Keratinocyte (primary cell): Measurements from ENCODE around the gene UBXN2A. TPM values are rescaled to one million over a fixed set of nuclear protein-coding genes. Genes with fewer than 3 reads are reported as not detected.
A peak's percentile ranks its signal among the peaks of the same experiment; 100 is the strongest.

ENCODE experiments used
- DNase-seq: peaks from one replicate; pipeline ENCODE4 v3.0.0-alpha.2; 2011; ENCODE audit warnings: low read depth, missing footprints, low spot score
- FAIRE-seq: peaks from 2 replicates; lab custom pipeline; 2011; peaks lifted over from hg19 to GRCh38; lab: Jason Lieb, UNC
- H2AFZ ChIP-seq: 2 replicates; pipeline ENCODE4 v1.6.0; 2012; ENCODE audit warnings: low read length, control low read depth, inconsistent platforms; ENCODE audit not compliant: control insufficient read depth
- H3K27ac ChIP-seq: 2 replicates; pipeline ENCODE4 v1.5.1; 2011; ENCODE audit warnings: low read length; ENCODE audit not compliant: control insufficient read depth, insufficient read depth
- H3K27me3 ChIP-seq: 3 replicates; pipeline ENCODE4 v1.6.0; 2011; ENCODE audit warnings: low read length; ENCODE audit not compliant: control insufficient read depth, insufficient read depth; ENCODE audit errors: extremely low read depth
- H3K36me3 ChIP-seq, 2 experiments: 2 replicates in 1 of 2; 3 replicates in 1 of 2; pipeline ENCODE4 v1.5.1; 2011; ENCODE audit warnings: low read length in 2 of 2, mild to moderate bottlenecking in 1 of 2; ENCODE audit not compliant: control insufficient read depth in 2 of 2, insufficient read depth in 2 of 2; ENCODE audit errors: extremely low read depth in 1 of 2
- H3K4me1 ChIP-seq: 3 replicates; pipeline ENCODE4 v1.5.1; 2011; ENCODE audit warnings: low read length; ENCODE audit not compliant: control insufficient read depth, insufficient read depth; ENCODE audit errors: extremely low read depth
- H3K4me2 ChIP-seq: 3 replicates; pipeline ENCODE4 v1.6.0; 2011; ENCODE audit warnings: low read depth, low read length; ENCODE audit not compliant: control insufficient read depth, insufficient read depth; ENCODE audit errors: extremely low read depth
- H3K4me3 ChIP-seq, 3 experiments: fragments of 200-600 bp in 1 of 3; sonication (generic) in 1 of 3; 2 replicates in 2 of 3; 3 replicates in 1 of 3; pipeline ENCODE4 v1.5.1; 2011 to 2016; ENCODE audit warnings: low read length in 3 of 3, mild to moderate bottlenecking in 3 of 3, control low read depth in 2 of 3, inconsistent platforms in 1 of 3, low read depth in 1 of 3, mixed read lengths in 1 of 3, mixed run types in 1 of 3, moderate library complexity in 1 of 3; ENCODE audit not compliant: control insufficient read depth in 2 of 3, insufficient read depth in 2 of 3; ENCODE audit errors: extremely low read depth in 1 of 3
- H3K79me2 ChIP-seq: 2 replicates; pipeline ENCODE4 v1.6.0; 2012; ENCODE audit warnings: low read length; ENCODE audit not compliant: control insufficient read depth, insufficient read depth
- H3K9ac ChIP-seq: 3 replicates; pipeline ENCODE4 v1.6.0; 2011; ENCODE audit warnings: low read length; ENCODE audit not compliant: control insufficient read depth, insufficient read depth; ENCODE audit errors: extremely low read depth
- H3K9me1 ChIP-seq: 3 replicates; pipeline ENCODE4 v1.6.0; 2011; ENCODE audit warnings: low read length; ENCODE audit not compliant: control insufficient read depth, insufficient read depth; ENCODE audit errors: extremely low read depth
- H3K9me3 ChIP-seq: 2 replicates; pipeline ENCODE4 v1.5.1; 2012; ENCODE audit warnings: low read depth, low read length; ENCODE audit not compliant: control insufficient read depth
- H4K20me1 ChIP-seq: 3 replicates; pipeline ENCODE4 v1.6.0; 2011; ENCODE audit warnings: low read length; ENCODE audit not compliant: control insufficient read depth, insufficient read depth; ENCODE audit errors: extremely low read depth
- EZH2 ChIP-seq: IDR thresholded peaks from one replicate; pipeline ENCODE4 v1.6.1; 2012; ENCODE audit warnings: inconsistent platforms, mild to moderate bottlenecking, low read length, moderate library complexity
- dilution Hi-C: fragments of 300-500 bp; cut with MboI; formaldehyde crosslinking; loops from one replicate; pipeline ENCODE4 v1.7.0; 2020; ENCODE audit warnings: low sequenced_read_pairs; ENCODE audit not compliant: extremely low pct_ligation_motif_present
- polyA plus RNA-seq, 5 experiments: library from polyadenylated mRNA; depleted of rRNA in 3 of 5; stranded (reverse) in 3 of 5; stranded (forward) in 1 of 5; unstranded in 1 of 5; fragments of >200 nt; gene quantifications; 1 replicate in 1 of 5; 2 replicates in 3 of 5; 3 replicates in 1 of 5; pipeline versions ENCODE4 v1.2.1 to v1.2.3, GENCODE V29; 2011 to 2012; ENCODE audit warnings: missing spikeins in 2 of 5, low read depth in 1 of 5, low replicate concordance in 1 of 5
- TF ChIP-seq, protein P1 (sequence below), 3 experiments: IDR thresholded peaks in 1 of 3; conservative IDR thresholded peaks in 1 of 3; optimal IDR thresholded peaks in 1 of 3; 2 replicates in 2 of 3; 3 replicates in 1 of 3; pipeline versions ENCODE3 to v1.5.1; 2011; ENCODE audit warnings: low read length in 3 of 3, mild to moderate bottlenecking in 3 of 3, moderate library complexity in 2 of 3, control low read depth in 1 of 3, inconsistent platforms in 1 of 3; ENCODE audit not compliant: insufficient read depth in 2 of 3; ENCODE audit errors: extremely low read depth in 1 of 3

UBXN2A gene
- polyA plus RNA-seq, 1 donor (not counting 4 experiments of a cell fraction or from before 2014, with no cell fraction given) = 11.7 TPM

GRCh38 chr2:24020244-24020643 is 80.0 kb downstream of the UBXN2A start:
- no peak overlapping the region for H3K27ac ChIP-seq
- FAIRE-seq (no peak), DNase-seq (no peak)
- H3K36me3 ChIP-seq = peaks cover 1 to 4% of the 10 kb centered on the region in 2 experiments
- TF ChIP-seq, protein P1, sequence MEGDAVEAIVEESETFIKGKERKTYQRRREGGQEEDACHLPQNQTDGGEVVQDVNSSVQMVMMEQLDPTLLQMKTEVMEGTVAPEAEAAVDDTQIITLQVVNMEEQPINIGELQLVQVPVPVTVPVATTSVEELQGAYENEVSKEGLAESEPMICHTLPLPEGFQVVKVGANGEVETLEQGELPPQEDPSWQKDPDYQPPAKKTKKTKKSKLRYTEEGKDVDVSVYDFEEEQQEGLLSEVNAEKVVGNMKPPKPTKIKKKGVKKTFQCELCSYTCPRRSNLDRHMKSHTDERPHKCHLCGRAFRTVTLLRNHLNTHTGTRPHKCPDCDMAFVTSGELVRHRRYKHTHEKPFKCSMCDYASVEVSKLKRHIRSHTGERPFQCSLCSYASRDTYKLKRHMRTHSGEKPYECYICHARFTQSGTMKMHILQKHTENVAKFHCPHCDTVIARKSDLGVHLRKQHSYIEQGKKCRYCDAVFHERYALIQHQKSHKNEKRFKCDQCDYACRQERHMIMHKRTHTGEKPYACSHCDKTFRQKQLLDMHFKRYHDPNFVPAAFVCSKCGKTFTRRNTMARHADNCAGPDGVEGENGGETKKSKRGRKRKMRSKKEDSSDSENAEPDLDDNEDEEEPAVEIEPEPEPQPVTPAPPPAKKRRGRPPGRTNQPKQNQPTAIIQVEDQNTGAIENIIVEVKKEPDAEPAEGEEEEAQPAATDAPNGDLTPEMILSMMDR (optimal IDR thresholded peaks at IDR 0.05 in 1 of 3, IDR thresholded peaks at IDR 0.05 in 1 of 3, conservative IDR thresholded peaks at IDR 0.05 in 1 of 3; ENCODE audit: extremely low read depth in 1 of 3, insufficient read depth in 2 of 3, low read length in 3 of 3) = no peak
- no peak for TF ChIP-seq EZH2
- H3K27me3 ChIP-seq = no peaks in the 10 kb centered on the region
- H3K4me2 ChIP-seq = no peak overlapping the region
- no peaks in the 10 kb centered on the region for H4K20me1 ChIP-seq
- peaks cover 12% of the 10 kb centered on the region for H3K4me1 ChIP-seq
- H3K9me3 ChIP-seq = no peaks in the 10 kb centered on the region
- H3K9ac ChIP-seq = no peak overlapping the region
- no peaks in the 10 kb centered on the region for H3K79me2 ChIP-seq
- H3K9me1 ChIP-seq = no peaks in the 10 kb centered on the region
- H3K4me3 ChIP-seq = no peak overlapping the region
- dilution Hi-C loops = no loop called here
- no peak overlapping the region for H2AFZ ChIP-seq

DNA sequence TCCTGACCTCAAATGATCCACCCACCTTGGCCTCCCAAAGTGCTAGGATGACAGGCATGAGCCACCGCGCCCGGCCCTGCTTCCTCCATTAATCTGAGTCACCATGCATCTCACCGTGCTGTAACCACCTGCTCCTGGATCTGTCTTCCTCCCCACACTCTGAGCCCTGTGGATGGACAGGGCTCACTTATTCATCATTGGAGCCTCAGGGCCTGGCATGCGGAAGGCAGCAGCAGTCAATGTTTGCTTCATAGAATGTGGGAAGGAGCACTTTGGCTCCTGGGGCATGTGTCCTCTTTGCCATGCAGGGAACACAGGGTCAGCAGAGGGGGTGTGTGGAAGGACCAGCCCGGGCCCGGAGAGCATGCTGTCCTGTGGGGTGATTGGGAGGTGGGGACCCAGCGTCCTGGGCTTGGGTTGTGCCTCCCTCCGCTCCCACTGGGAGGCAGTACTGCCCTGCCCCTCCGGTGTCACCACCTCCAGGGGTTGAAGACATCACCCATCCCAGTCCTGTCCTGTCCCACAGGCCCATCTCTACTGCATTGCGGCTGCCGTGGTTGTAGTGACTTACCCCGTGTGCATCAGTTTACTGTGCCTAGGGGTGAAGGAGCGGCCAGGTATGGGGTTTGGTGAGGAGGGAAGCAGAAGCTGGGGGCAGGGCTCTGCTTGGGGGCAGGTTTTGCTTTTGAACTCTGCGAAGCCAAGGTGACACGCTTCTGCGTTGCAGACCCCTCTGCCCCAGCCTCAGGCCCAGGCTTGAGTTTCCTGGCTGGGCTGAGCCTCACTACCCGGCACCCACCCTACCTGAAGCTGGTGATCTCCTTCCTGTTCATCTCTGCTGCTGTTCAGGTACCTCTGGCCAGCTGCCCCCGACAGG is 81.1 kb downstream of the UBXN2A start:
- dilution Hi-C loops = no loop called here
- FAIRE-seq = no peak
- Histone ChIP-seq H3K9me1 (no peaks in the 10 kb centered on the region), H3K4me1 (peaks cover 3% of the 10 kb centered on the region), H3K36me3 (peaks cover 1 to 4% of the 10 kb centered on the region in 2 experiments), H3K9me3 (no peaks in the 10 kb centered on the region), H4K20me1 (no peaks in the 10 kb centered on the region), H3K79me2 (no peaks in the 10 kb centered on the region), H3K27ac (no peak overlapping the region), H3K27me3 (no peaks in the 10 kb centered on the region), H3K4me2 (no peak overlapping the region), H3K9ac (no peak overlapping the region), H2AFZ (no peak overlapping the region), H3K4me3 (no peak overlapping the region)
- peak; percentile 67 for DNase-seq
- TF ChIP-seq, protein P1 (optimal IDR thresholded peaks at IDR 0.05 in 1 of 3, IDR thresholded peaks at IDR 0.05 in 1 of 3, conservative IDR thresholded peaks at IDR 0.05 in 1 of 3; ENCODE audit: extremely low read depth in 1 of 3, insufficient read depth in 2 of 3, low read length in 3 of 3) = peak; percentile 26 to 61 (median 31)
- TF ChIP-seq EZH2 = no peak
